HPDE6-E6E7 (cell line): ENCODE measurements around the gene SMC4.

Experiments
- DNase-seq: peaks from one replicate; pipeline ENCODE4 v3.0.0; 2011; ENCODE audit warnings: missing footprints; ENCODE audit errors: extremely low spot score

Gene SMC4

GRCh38 chr3:160475884-160476283 is 76.4 kb downstream of the SMC4 start:
- DNase-seq: no peak

- no peak for DNase-seq
Observed at GRCh38 chr3:160477750-160478149, 78.3 kb downstream of the SMC4 start.

GRCh38 chr3:160478338-160478737 is 78.9 kb downstream of the SMC4 start:
- no peak for DNase-seq

- no peak for DNase-seq
Observed at GRCh38 chr3:160479376-160479775, 79.9 kb downstream of the SMC4 start.

- DNase-seq: no peak
Observed at GRCh38 chr3:160480931-160481330, 81.5 kb downstream of the SMC4 start.

GRCh38 chr3:160481856-160482255 is 82.4 kb downstream of the SMC4 start:
- DNase-seq: no peak

- no peak for DNase-seq
Observed at GRCh38 chr3:160482796-160483195, 83.3 kb downstream of the SMC4 start.
